Measurements from ENCODE around the gene COA5.

- no peak for TF ChIP-seq EP300 (IDR thresholded peaks at IDR 0.05)
- no peak for TF ChIP-seq CTCF (IDR thresholded peaks at IDR 0.05)
- TF ChIP-seq KDM1A (IDR thresholded peaks at IDR 0.05; ENCODE audit: low read depth) = no peak
- no peak for TF ChIP-seq REST (IDR thresholded peaks at IDR 0.05)
- TF ChIP-seq RFX5 (IDR thresholded peaks at IDR 0.05) = no peak
- no peak for TF ChIP-seq SMC3 (IDR thresholded peaks at IDR 0.05)
- TF ChIP-seq CEBPB (IDR thresholded peaks at IDR 0.05) = no peak
- TF ChIP-seq RAD21 (conservative IDR thresholded peaks at IDR 0.05 in 1 of 2, IDR thresholded peaks at IDR 0.05 in 1 of 2) = no peak
- TF ChIP-seq ZSCAN20 (CRISPR knock-in tag; IDR thresholded peaks at IDR 0.05) = no peak
- no peak for TF ChIP-seq MAX (IDR thresholded peaks at IDR 0.05)
- no peak for TF ChIP-seq ESRRA (IDR thresholded peaks at IDR 0.05; ENCODE audit: borderline replicate concordance, low read length)
- TF ChIP-seq CBX8 (IDR thresholded peaks at IDR 0.05) = no peak
- TF ChIP-seq HMGXB4 (CRISPR knock-in tag; IDR thresholded peaks at IDR 0.05; ENCODE audit: borderline replicate concordance) = no peak
- no peak for TF ChIP-seq RCOR1 (IDR thresholded peaks at IDR 0.05; ENCODE audit: low read depth, low read length)
These were observed 39.3 kb upstream of the COA5 start for GRCh38 chr2:98647636-98648035.
